ENCODE measurements around the gene SCG3.

The SCG3 gene

GRCh38 chr15:51697163-51697562 is 15.9 kb downstream of the SCG3 start:
- Histone ChIP-seq H3K27me3 (ENCODE audit: low read depth) (peaks cover 26% of the 10 kb centered on the region), H3K4me3 (no peak overlapping the region), H3K36me3 (replicated peaks) (no peaks in the 10 kb centered on the region), H3K9me3 (no peaks in the 10 kb centered on the region), H3K4me1 (no peaks in the 10 kb centered on the region)
- in situ Hi-C loops (cut with MboI; ENCODE audit: low sequenced_read_pairs): no loop called here
- DNase-seq (ENCODE audit: low spot score in 2 of 2): no peak

GRCh38 chr15:51699373-51699772 is 18.1 kb downstream of the SCG3 start:
- no peaks in the 10 kb centered on the region for H3K36me3 ChIP-seq (replicated peaks)
- in situ Hi-C loops (cut with MboI; ENCODE audit: low sequenced_read_pairs): no loop called here
- DNase-seq (ENCODE audit: low spot score in 2 of 2): no peak

GRCh38 chr15:51702710-51703109 is 21.4 kb downstream of the SCG3 start:
- no peak overlapping the region for H3K4me3 ChIP-seq
- H3K36me3 ChIP-seq (replicated peaks): no peaks in the 10 kb centered on the region
- H3K4me1 ChIP-seq: no peaks in the 10 kb centered on the region
- H3K9me3 ChIP-seq: no peaks in the 10 kb centered on the region
- DNase-seq (ENCODE audit: low spot score in 2 of 2): no peak
- in situ Hi-C loops (cut with MboI; ENCODE audit: low sequenced_read_pairs): no loop called here
- peaks cover 32% of the 10 kb centered on the region for H3K27me3 ChIP-seq (ENCODE audit: low read depth)

More at GRCh38 chr15:51699373-51699772, 18.1 kb downstream of the SCG3 start:
- H3K9me3 ChIP-seq: no peaks in the 10 kb centered on the region
- H3K27me3 ChIP-seq (ENCODE audit: low read depth): peaks cover 32% of the 10 kb centered on the region
- no peak overlapping the region for H3K4me3 ChIP-seq
- no peaks in the 10 kb centered on the region for H3K4me1 ChIP-seq

- no peak overlapping the region for H3K4me3 ChIP-seq
- H3K36me3 ChIP-seq (replicated peaks): no peaks in the 10 kb centered on the region
- in situ Hi-C loops (cut with MboI; ENCODE audit: low sequenced_read_pairs): no loop called here
- no peak for DNase-seq (ENCODE audit: low spot score in 2 of 2)
- no peaks in the 10 kb centered on the region for H3K4me1 ChIP-seq
- 0 out of 2 replicates have a peak, but pooled peaks cover 6% of the 10 kb centered on the region for H3K27me3 ChIP-seq (ENCODE audit: low read depth)
- H3K9me3 ChIP-seq: no peaks in the 10 kb centered on the region
Observed at GRCh38 chr15:51706291-51706690, 25.0 kb downstream of the SCG3 start.

DNA sequence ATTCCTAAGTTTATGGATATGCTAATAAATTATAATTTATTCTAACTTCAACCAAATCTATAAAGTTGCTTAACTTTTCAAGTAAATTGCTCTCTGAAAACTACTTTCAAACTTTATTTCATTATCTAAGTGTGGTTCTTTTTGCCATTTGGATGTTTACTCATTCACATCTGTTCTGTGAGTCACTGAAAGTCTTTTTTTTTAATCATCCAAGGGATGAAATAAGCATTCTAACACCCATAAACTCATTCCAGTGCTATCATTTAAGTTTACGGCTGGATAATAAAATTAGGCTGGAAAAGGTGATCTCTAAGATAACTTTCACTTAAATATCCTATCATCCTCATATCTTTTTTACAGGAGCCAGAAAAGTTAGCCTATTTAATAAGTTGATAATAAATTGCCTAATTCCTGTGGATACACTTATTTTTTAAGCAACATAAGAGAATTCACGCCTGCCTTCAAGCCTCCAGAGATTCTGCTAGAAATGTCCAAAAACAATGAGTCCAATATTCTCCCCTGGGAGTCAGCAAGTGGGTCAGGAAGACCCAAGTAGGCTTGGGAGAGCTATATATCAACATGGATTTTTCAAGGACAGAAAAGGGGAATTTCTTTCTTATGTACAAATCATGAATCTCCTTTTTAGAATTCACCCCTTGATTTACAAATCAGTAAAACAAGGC is 25.8 kb downstream of the SCG3 start:
- in situ Hi-C loops (cut with MboI; ENCODE audit: low sequenced_read_pairs): no loop called here
- H3K9me3 ChIP-seq: no peaks in the 10 kb centered on the region
- no peak for DNase-seq (ENCODE audit: low spot score in 2 of 2)
- H3K27me3 ChIP-seq (ENCODE audit: low read depth): 0 out of 2 replicates have a peak, but pooled peaks cover 6% of the 10 kb centered on the region
- no peak overlapping the region for H3K4me3 ChIP-seq
- no peaks in the 10 kb centered on the region for H3K36me3 ChIP-seq (replicated peaks)
- no peaks in the 10 kb centered on the region for H3K4me1 ChIP-seq

- Histone ChIP-seq H3K4me1 (no peaks in the 10 kb centered on the region), H3K9me3 (no peaks in the 10 kb centered on the region), H3K4me3 (no peak overlapping the region), H3K27me3 (ENCODE audit: low read depth) (0 out of 2 replicates have a peak, but pooled peaks cover 5% of the 10 kb centered on the region), H3K36me3 (replicated peaks) (no peaks in the 10 kb centered on the region)
- DNase-seq (ENCODE audit: low spot score in 2 of 2): no peak
- in situ Hi-C loops (cut with MboI; ENCODE audit: low sequenced_read_pairs): no loop called here
Observed at GRCh38 chr15:51708013-51708412, 26.7 kb downstream of the SCG3 start.

GRCh38 chr15:51709031-51709430 is 27.7 kb downstream of the SCG3 start:
- H3K36me3 ChIP-seq (replicated peaks): no peaks in the 10 kb centered on the region
- in situ Hi-C loops (cut with MboI; ENCODE audit: low sequenced_read_pairs): no loop called here
- no peaks in the 10 kb centered on the region for H3K27me3 ChIP-seq (ENCODE audit: low read depth)
- H3K4me1 ChIP-seq: no peaks in the 10 kb centered on the region
- no peaks in the 10 kb centered on the region for H3K9me3 ChIP-seq
- H3K4me3 ChIP-seq: no peak overlapping the region
- DNase-seq (ENCODE audit: low spot score in 2 of 2): no peak

DNA sequence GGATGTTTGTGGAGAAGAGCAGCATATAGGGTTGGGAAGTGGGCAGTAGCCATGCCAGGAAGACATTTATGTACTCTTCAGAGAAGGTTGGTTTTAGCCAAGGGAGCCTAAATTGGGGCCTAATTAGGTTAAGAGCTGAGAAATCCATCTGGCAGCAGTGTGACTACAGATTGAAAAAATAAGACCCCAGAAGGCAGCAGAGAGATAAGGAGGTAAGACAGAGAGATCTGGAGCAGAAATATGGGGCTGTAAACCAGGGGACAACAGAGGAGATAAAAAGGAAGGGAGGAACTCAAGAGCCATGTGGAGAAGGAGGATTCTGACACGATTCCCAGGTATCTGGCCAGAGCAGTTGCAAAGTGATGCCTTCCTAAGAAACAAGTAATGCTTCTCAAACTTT is 32.9 kb downstream of the SCG3 start:
- H3K27me3 ChIP-seq (ENCODE audit: low read depth): no peaks in the 10 kb centered on the region
- DNase-seq (ENCODE audit: low spot score in 2 of 2): no peak
- in situ Hi-C loops (cut with MboI; ENCODE audit: low sequenced_read_pairs): no loop called here
- no peaks in the 10 kb centered on the region for H3K9me3 ChIP-seq
- H3K36me3 ChIP-seq (replicated peaks): no peaks in the 10 kb centered on the region
- no peak overlapping the region for H3K4me3 ChIP-seq
- H3K4me1 ChIP-seq: no peaks in the 10 kb centered on the region

DNA sequence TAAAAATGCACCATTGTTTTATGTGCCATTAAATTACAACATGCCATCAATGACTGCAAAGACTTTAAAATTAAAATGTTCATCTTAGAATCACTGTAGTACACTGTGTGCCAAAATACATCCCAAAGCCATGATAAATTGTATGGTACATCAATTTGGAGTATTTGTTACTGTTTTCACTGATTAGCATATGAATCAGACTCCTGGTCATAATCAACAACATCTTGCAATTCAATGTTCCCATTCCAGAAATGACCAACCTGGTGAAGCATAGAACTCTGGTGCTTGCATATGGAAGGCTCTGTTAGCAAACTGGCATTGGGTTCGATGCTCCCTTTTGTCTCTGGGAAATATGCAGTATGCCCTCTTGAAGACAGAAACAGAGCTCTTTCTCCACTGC is 33.6 kb downstream of the SCG3 start:
- H3K36me3 ChIP-seq (replicated peaks): no peaks in the 10 kb centered on the region
- H3K4me1 ChIP-seq: no peaks in the 10 kb centered on the region
- no peak overlapping the region for H3K4me3 ChIP-seq
- DNase-seq (ENCODE audit: low spot score in 2 of 2): no peak
- no peaks in the 10 kb centered on the region for H3K27me3 ChIP-seq (ENCODE audit: low read depth)
- in situ Hi-C loops (cut with MboI; ENCODE audit: low sequenced_read_pairs): no loop called here
- H3K9me3 ChIP-seq: no peaks in the 10 kb centered on the region

- DNase-seq (ENCODE audit: low spot score in 2 of 2): no peak
Observed at GRCh38 chr15:51718219-51718618, 36.9 kb downstream of the SCG3 start.

GRCh38 chr15:51718746-51719145 is 37.4 kb downstream of the SCG3 start:
- no peaks in the 10 kb centered on the region; the same call in 1 of the 2 replicates for H3K27me3 ChIP-seq (ENCODE audit: low read depth)
- H3K4me1 ChIP-seq: no peaks in the 10 kb centered on the region
- no peak for DNase-seq (ENCODE audit: low spot score in 2 of 2)
- in situ Hi-C loops (cut with MboI; ENCODE audit: low sequenced_read_pairs): no loop called here
- H3K36me3 ChIP-seq (replicated peaks): no peaks in the 10 kb centered on the region
- H3K4me3 ChIP-seq: no peak overlapping the region
- no peaks in the 10 kb centered on the region for H3K9me3 ChIP-seq

More at GRCh38 chr15:51718219-51718618, 36.9 kb downstream of the SCG3 start:
- H3K27me3 ChIP-seq (ENCODE audit: low read depth): no peaks in the 10 kb centered on the region
- no peaks in the 10 kb centered on the region for H3K4me1 ChIP-seq
- in situ Hi-C loops (cut with MboI; ENCODE audit: low sequenced_read_pairs): no loop called here
- H3K36me3 ChIP-seq (replicated peaks): no peaks in the 10 kb centered on the region
- no peak overlapping the region for H3K4me3 ChIP-seq
- H3K9me3 ChIP-seq: no peaks in the 10 kb centered on the region

- Histone ChIP-seq H3K9me3 (no peaks in the 10 kb centered on the region), H3K27me3 (ENCODE audit: low read depth) (no peaks in the 10 kb centered on the region; the same call in 1 of the 2 replicates), H3K36me3 (replicated peaks) (no peaks in the 10 kb centered on the region), H3K4me3 (no peak overlapping the region), H3K4me1 (no peaks in the 10 kb centered on the region)
- in situ Hi-C loops (cut with MboI; ENCODE audit: low sequenced_read_pairs): no loop called here
- no peak for DNase-seq (ENCODE audit: low spot score in 2 of 2)
Observed at GRCh38 chr15:51720201-51720995, 39.1 kb downstream of the SCG3 start.

DNA sequence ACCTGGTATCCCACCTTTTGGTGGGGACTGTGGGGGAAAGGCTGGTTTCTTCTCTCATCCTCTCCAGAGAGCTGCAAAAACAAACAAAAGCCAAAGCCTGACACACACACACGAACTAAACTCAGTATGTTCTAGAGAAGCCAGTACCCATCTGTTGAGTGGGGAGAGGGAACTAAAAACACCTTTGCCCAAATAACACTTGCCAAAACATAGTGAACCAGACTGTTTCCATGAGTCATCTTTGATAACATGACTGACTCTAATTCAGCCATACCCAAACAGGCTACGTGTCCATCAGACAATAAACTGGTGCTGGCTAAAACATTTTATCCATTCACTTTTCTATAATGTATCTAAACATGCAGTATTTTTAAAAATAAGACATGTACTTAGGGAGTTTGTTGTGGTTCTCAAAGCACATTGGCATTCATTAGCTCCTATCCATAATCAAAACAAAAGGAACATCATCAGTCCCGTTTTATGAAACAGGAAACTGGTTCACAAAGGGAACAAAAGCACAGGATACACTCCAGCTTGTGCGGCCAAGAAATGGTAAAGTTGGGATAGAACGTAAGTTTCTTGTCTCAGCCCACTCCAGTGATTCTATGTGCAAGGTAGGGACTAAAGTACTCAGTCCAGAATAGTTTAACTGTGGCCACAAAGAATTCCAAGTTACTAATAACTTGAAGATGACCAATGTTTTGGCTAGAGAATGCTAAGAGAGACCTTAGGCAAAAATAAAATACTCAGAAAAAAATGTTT is 40.1 kb downstream of the SCG3 start:
- Histone ChIP-seq H3K27me3 (ENCODE audit: low read depth) (no peaks in the 10 kb centered on the region; the same call in 1 of the 2 replicates), H3K36me3 (replicated peaks) (no peaks in the 10 kb centered on the region), H3K4me3 (no peak overlapping the region), H3K9me3 (no peaks in the 10 kb centered on the region), H3K4me1 (no peaks in the 10 kb centered on the region)
- DNase-seq (ENCODE audit: low spot score in 2 of 2): no peak
- in situ Hi-C loops (cut with MboI; ENCODE audit: low sequenced_read_pairs): no loop called here

DNA sequence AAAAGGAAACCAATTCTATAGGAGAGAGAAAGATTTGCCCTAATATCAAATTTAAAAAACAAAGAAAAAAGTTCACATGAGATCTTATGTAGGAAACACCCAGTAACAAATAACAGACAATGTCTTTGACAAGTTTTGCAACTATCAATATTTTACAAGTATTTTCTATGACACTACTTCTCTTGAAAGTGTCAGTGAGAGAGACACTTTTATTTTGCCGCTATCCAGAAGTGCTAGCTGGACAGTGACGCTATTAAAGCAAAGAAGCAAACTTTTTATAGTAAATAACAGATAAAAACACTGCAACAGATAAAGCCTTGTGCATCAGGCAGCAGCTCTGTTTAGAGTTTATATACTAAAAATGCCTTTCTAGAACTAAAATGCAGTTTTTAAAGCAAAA is 42.9 kb downstream of the SCG3 start:
- no peak for DNase-seq (ENCODE audit: low spot score in 2 of 2)
- Histone ChIP-seq H3K9me3 (no peaks in the 10 kb centered on the region), H3K27me3 (ENCODE audit: low read depth) (no peaks in the 10 kb centered on the region; the same call in 1 of the 2 replicates), H3K36me3 (replicated peaks) (no peaks in the 10 kb centered on the region), H3K4me3 (no peak overlapping the region), H3K4me1 (no peaks in the 10 kb centered on the region)
- in situ Hi-C loops (cut with MboI; ENCODE audit: low sequenced_read_pairs): no loop called here

All from HAP-1 (cell line).